Cerebellar nuclear complex (tissue), 1 donor: ENCODE data around the gene CCDC174.

ENCODE experiments used
- DNase-seq, 2 experiments: peaks; one replicate each; lab custom pipeline; 2025; lab: John Stamatoyannopoulos, UW

Gene CCDC174

DNA sequence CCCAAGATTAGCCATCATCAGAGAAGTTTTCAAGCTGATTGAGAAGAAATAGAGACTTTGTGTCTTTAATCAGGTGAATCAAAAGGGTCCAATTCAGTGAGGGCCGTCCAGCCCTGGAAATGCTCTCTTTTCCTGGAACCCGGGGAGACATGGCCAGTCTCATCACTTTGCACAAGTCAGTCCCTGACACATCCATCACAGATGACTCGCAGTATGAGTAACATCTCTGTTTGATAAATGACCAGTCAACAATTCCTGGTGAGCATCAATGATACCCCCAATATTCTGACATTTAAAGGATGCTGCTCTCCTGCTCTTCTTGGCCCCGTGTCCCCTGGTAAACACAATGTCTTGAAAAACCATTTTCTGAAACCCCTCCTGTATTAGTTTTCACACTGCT, 50.1 kb downstream of the CCDC174 start:
- DNase-seq = no peak

DNA sequence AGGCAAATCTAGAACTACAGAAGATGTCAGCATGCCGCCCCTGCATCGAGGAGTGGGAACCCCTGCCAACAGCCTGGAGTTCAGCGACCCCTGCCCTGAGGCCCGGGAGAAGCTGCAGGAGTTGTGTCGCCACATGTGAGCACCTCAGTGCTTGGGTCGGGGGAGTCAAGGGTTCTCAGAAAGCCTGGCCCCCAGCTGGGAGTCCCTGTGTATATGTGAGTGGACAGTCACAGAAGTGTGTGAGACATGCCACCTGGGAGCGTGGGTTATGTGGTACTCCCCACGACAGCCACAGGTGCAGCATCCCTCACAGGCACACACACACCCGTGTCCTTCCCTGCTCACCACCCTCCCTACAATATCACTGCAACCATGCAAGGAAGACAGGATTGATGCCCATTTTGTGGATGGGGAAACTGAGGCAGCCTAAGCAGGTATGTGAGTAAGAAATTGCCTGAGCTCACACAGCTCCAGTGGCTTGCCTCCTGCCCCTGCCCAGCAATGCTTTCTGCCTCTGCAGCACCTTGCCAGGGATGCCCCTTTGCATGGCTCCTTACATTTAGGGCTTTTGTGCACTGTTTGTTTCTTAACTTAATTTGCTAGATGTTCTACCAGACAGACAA, 51.7 kb downstream of the CCDC174 start:
- no peak for DNase-seq

DNA sequence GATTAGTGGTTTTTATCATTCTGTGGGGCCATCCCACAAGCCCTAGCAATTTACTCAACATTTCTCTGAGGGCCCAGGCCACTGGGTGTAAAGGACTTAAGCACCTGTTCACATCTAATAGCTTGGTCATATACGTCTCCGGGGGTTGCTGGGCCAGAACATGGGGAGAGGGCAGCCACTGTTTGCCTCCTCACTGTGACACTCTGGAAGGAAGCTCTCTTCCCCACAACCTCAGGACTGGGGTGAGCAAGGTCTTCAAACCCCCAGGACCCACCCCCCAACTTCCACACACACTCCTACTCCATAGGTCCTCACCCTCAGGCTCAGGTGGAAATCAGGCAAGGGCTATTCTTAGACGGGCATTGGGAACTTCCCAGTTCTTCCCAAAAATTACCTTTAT, 52.2 kb downstream of the CCDC174 start:
- DNase-seq = no peak

DNA sequence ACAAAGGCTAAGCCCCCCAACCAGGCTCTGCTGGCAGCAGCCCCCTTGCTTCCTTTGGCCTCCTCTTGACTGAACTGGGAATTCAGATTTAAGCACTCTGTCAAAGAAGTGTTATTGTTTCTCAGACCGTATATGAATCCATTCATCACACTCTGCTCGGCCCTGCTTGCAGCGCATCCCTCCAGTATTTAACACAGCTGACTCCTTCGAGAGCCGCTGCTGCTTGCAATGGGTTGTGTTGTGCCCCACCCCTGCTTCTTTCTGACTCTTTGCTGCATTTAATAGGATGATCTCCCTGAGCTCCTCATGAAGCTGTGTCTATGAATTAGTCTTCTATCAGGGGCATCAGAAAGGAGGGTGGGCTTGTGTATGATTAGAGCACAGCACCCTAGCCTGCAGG, 54.5 kb downstream of the CCDC174 start:
- no peak for DNase-seq

DNA sequence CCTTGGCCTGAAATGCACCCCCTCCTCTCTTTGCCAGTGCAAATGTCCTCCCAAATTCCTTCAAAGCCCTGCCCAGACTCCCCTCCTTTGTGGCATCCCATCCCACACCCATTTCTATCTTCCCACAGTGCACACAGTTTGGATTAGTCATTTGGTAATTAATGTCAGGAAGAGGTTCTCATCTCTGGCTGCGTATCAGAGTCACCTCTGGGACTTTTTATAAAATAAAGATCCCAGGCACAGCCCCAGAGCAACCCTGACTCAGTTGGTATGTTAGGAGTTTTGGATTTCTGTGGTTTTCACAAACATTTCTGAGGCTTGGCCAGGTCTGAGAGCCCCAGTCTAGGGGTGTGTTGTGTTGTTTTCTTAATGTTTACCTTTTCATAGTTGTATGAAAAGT, 65.0 kb downstream of the CCDC174 start:
- no peak for DNase-seq

DNA sequence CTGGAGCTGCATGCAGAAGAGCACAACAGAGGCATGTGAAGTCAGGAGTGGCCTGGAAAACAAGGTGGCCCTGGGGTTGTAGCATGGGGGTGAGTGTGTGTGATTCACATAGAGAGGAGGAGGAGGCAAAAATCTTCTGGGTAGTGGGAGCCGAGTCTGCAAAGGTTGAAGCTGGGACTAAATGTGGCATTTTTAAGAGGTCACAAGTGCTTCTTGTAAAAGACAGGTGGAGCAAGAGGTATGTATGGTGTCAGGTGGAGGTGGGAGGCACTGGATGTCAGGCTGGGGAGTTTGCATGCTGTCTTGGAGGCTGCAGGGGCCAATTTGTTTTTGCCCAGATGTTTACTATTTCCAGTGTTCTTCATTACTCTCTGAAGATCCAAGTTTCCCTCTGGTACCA, 65.7 kb downstream of the CCDC174 start:
- DNase-seq = no peak

DNA sequence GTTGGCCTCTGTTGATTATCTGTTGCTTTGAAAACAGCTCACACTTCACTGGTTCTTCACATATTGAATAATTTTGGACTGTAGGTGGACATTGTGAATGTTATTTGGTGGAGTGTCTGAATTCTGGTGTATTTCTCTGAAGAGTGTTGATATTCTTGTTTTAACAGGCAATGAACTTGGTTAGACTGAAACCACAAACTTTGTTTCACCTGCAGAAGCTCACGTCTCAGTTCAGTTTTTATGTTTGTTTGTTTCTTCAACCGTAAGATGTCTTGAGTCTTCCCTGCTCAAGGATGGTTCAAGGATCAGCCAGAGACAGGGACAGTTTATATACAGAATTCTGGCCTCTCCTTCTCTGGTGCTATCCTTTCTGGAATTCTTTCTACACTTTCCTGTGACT, 67.0 kb downstream of the CCDC174 start:
- no peak for DNase-seq

DNA sequence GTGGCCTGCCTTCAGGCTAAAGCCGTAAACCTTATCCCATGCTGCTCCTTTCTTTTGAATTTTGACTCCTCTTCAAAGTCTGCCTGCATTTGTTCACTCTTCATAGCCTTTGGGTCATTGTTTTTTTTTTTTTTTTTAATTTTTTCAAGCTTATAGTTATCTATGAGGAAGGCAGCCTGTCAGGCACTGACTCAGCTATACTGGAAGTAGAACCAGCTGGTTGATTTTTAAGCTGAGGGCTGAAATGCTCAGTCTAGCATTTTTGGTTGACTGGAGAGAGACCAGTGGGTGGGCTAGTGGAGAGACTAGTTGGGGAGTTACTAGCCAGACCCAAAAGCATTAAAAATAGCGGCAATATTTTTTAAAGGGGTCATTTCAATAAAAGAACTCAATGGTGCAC, 67.4 kb downstream of the CCDC174 start:
- no peak for DNase-seq

DNA sequence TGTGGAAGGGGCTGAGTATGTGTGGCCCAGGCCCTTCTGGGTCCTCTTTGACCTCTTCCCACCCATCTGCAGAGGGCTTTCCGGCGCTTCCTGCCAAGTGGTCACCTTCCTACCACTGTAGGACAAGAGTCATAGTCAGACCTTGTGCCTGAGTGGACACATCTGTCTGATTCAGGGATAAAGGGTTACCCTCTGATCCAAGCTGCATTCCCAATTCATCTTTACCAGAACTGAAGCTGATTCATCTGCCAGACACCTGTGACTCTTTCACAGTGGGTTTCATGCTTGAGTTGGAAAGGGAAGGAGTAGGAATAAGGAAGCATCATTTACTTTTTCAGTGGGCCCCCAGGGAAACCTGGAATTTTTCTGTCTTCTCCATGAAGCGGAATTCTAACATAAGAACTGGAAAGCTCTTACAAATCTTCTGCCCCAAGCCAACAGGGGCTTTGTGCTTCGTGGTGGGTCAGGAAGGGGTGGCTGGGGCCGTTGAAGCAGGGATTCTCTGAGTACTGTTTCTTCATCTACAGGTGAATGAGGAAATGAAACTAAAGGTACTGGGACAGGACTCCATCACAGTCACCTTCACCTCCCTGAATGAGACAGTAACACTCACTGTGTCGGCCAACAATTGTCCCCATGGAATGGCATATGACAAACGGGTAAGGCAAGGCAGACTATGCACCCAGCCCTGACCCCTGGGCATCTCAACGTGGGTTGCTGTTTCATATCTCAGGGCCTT, 69.7 kb downstream of the CCDC174 start:
- no peak for DNase-seq
